Thyroid gland (tissue), 4 donors: ENCODE measurements around the gene CCT2. TPM values are rescaled to one million over a fixed set of nuclear protein-coding genes. Genes with fewer than 3 reads are reported as not detected.

Experiments used
- DNase-seq, 2 donors: peaks; one replicate each; pipeline ENCODE4 v3.0.0-alpha.2; 2019
- H3K27ac ChIP-seq, 3 donors: fragments of 200-600 bp; sonication (generic); 1 replicate in 2 of 3; 2 replicates in 1 of 3; pipeline ENCODE4 v1.5.1; 2016 to 2019; ENCODE audit warnings: mild to moderate bottlenecking in 1 of 3, moderate library complexity in 1 of 3
- H3K27me3 ChIP-seq: fragments of 200-600 bp; sonication (generic); one replicate; pipeline ENCODE4 v1.5.1; 2019
- H3K36me3 ChIP-seq, 2 donors: fragments of 200-600 bp; sonication (generic); one replicate each; pipeline ENCODE4 v1.5.1; 2016 to 2019
- H3K4me1 ChIP-seq, 2 donors: fragments of 200-600 bp; sonication (generic); one replicate each; pipeline ENCODE4 v1.5.1; 2017 to 2019
- H3K4me3 ChIP-seq, 3 donors: fragments of 200-600 bp; sonication (generic); replicated peaks in 1 of 3; 1 replicate in 2 of 3; 2 replicates in 1 of 3; pipeline ENCODE4 v1.5.1; 2016; ENCODE audit warnings: mild to moderate bottlenecking in 1 of 3
- H3K9me3 ChIP-seq: fragments of 200-600 bp; sonication (generic); one replicate; pipeline ENCODE4 v1.5.1; 2017
- CTCF ChIP-seq, 6 experiments: fragments of 200-600 bp in 3 of 6; fragments of 450-650 bp in 3 of 6; sonication (generic) in 3 of 6; IDR thresholded peaks; one replicate each; pipeline ENCODE4 v1.5.1; 2016 to 2019; ENCODE audit warnings: antibody characterized with exemption in 6 of 6, mild to moderate bottlenecking in 2 of 6, inconsistent platforms in 1 of 6, moderate library complexity in 1 of 6
- POLR2A ChIP-seq, 2 donors: fragments of 450-650 bp; IDR thresholded peaks; one replicate each; pipeline ENCODE4 v1.6.1; 2017; ENCODE audit warnings: antibody characterized with exemption in 2 of 2, mild to moderate bottlenecking in 2 of 2, moderate library complexity in 1 of 2
- whole genome bisulfite sequencing, 2 donors: methylation state at CpG; one replicate each; pipeline ENCODE4 v1.1.5; 2017; 5-methylcytosine and 5-hydroxymethylcytosine counted together
- intact Hi-C: fragments of 100-400 bp; cut with DNase I; formaldehyde crosslinking; loops from one replicate; pipeline ENCODE4 v1.15.1; 2023
- total RNA-seq, 4 donors: library from RNA; depleted of rRNA; stranded (reverse); fragments of >200 nt; gene quantifications; one replicate each; pipeline ENCODE4 v1.2.3, GENCODE V29; 2016

CCT2 gene
- total RNA-seq, 4 donors from 2014 or later, result 90.9 to 174 (median 117) TPM

GRCh38 chr12:69546693-69547438 is 38.4 kb upstream of the CCT2 start:
- no peaks in the 10 kb centered on the region for H3K36me3 ChIP-seq
- H3K4me3 ChIP-seq, result no peak overlapping the region
- no peak overlapping the region for H3K27ac ChIP-seq
- no peak for DNase-seq
- WGBS, 2 donors, result 93 to 95% methylated on average over 7 of the region's 7 CpGs
- no peaks in the 10 kb centered on the region for H3K9me3 ChIP-seq
- intact Hi-C loops, result no loop called here
- H3K4me1 ChIP-seq, result no peaks in the 10 kb centered on the region
- H3K27me3 ChIP-seq, result no peaks in the 10 kb centered on the region
- no peak for TF ChIP-seq CTCF (IDR thresholded peaks at IDR 0.05)
- TF ChIP-seq POLR2A (IDR thresholded peaks at IDR 0.05), result no peak

DNA sequence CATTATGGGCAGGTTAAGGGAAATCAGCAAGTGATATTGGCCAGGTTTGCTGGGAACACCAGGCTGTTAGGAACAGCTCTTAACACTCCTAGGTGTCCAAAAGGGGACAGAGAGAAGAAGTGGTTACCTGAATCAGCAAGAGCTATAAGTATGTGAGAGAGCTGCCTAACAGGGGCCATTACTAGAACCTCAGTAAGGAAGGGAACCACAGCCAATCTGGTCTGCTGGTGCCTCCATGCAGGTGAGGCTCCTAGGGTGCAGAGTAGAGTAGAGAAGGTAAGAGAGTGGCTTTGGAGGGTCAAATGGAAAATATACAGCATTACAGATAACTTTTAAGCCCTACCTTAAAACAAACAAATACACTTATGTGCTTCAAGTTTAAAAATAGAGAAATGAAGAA is 36.6 kb upstream of the CCT2 start:
- no peaks in the 10 kb centered on the region for H3K36me3 ChIP-seq
- no peaks in the 10 kb centered on the region for H3K9me3 ChIP-seq
- DNase-seq, result no peak
- H3K27me3 ChIP-seq, result no peaks in the 10 kb centered on the region
- intact Hi-C loops, result no loop called here
- no peak overlapping the region for H3K4me3 ChIP-seq
- H3K27ac ChIP-seq, result no peak overlapping the region
- TF ChIP-seq POLR2A (IDR thresholded peaks at IDR 0.05) (no peak), CTCF (IDR thresholded peaks at IDR 0.05) (no peak)
- H3K4me1 ChIP-seq, result peaks cover 3% of the 10 kb centered on the region in 2 donors

GRCh38 chr12:69550569-69551350 is 34.5 kb upstream of the CCT2 start:
- no peaks in the 10 kb centered on the region for H3K36me3 ChIP-seq
- no peaks in the 10 kb centered on the region for H3K27me3 ChIP-seq
- no peaks in the 10 kb centered on the region for H3K9me3 ChIP-seq
- 90 to 95% methylated on average over 8 of the region's 8 CpGs for WGBS, 2 donors
- intact Hi-C loops, result no loop called here
- no peak for TF ChIP-seq CTCF (IDR thresholded peaks at IDR 0.05)
- no peak for TF ChIP-seq POLR2A (IDR thresholded peaks at IDR 0.05)
- H3K4me1 ChIP-seq, result peaks cover 5 to 9% of the 10 kb centered on the region in 2 donors
- no peak for DNase-seq
- H3K4me3 ChIP-seq, result no peak overlapping the region
- no peak overlapping the region for H3K27ac ChIP-seq

DNA sequence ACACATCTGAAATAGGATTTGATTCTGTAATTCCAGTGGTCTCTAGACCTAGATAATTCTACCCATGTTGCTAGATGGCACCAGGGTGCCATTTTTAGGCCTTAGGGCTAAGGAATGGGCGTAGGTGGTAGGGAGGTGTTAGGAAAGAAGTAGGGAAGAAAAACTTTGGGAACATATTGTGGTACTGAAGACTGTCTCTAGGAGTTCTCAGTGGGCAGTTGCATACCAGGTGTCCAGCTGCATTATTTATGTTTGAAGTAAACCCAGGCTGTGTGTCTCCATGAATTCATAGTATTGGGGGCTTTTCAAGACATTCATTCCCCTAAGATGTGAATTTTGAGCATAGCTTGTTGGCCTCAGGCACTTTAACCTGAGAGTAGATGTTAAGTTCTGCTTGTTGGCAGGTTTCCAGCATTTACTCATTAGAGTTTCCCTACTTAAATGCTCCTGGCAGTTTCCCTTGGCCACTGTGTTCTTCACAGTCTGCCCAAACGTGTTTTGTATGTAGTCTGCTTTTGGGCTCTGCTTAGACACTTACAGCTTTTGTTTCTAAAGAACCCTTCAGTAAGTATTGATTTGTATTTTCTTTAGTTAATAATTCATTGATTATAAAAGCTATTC is 31.5 kb upstream of the CCT2 start:
- no peaks in the 10 kb centered on the region for H3K27me3 ChIP-seq
- no peaks in the 10 kb centered on the region for H3K36me3 ChIP-seq
- peak overlapping the region in 2 of 3 donors; percentile 32 to 63 for H3K27ac ChIP-seq
- H3K9me3 ChIP-seq, result no peaks in the 10 kb centered on the region
- DNase-seq, result peak; percentile 60 to 61
- H3K4me1 ChIP-seq, result peaks cover 5 to 9% of the 10 kb centered on the region in 2 donors
- intact Hi-C loops, result no loop called here
- 50 to 51% methylated on average over 2 of the region's 2 CpGs for WGBS, 2 donors
- H3K4me3 ChIP-seq, result no peak overlapping the region
- TF ChIP-seq POLR2A (IDR thresholded peaks at IDR 0.05), result no peak
- no peak for TF ChIP-seq CTCF (IDR thresholded peaks at IDR 0.05)
